DMS53 treated with DMSO at 0.1 percent for 48 hours (cell line): ENCODE measurements around the gene MRPL46.
A peak's percentile ranks its signal among the peaks of the same experiment; 100 is the strongest.
"Not testable (repeated sequence)": the region's sequence is repeated elsewhere in the genome, so short reads cannot be mapped to it uniquely, and the experiment has no call there.

Experiments used
- DNase-seq: peaks from one replicate; lab custom pipeline; 2025; ENCODE audit not compliant: unreplicated experiment; lab: John Stamatoyannopoulos, UW

Gene MRPL46

DNA sequence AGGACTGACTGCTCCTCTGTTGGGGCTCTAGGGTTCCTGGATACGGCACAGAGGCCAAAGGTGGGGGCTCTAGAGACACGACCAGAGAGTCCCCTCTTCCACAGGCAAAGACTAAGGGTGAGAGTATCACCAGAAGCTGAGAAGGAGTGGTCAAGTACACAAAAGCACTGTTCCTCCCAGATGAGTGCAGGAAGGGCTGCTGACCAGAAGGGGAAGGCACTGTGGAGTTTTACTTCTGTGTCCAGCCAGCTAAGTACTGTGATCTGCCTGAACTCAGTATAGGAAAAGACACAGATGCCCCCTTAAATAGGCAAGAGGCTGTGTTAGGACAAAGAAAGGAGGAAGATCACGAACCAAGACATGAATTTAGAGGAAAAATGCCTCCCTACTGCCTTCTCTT, 12.0 kb upstream of the MRPL46 start:
- no peak for DNase-seq

DNA sequence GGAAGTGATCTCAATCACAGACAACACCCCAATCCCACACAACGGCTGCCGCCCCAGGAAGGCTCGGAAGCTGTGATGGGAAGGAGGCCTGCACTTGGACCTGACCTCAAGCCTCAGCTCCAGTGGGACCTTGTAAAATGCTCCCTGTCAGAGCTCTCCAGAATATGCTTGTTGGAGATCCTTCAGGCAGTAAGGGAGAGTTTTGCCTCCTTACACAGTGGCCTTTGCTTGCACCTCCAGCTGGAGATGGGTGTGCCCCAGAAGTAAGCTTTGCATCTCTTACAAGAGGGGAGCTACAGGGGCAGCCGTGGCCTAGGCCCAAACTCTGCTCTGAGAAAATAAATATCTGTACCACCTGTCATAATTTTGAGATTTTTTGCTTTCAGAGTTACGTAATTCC, 10.7 kb upstream of the MRPL46 start:
- DNase-seq, result no peak

DNA sequence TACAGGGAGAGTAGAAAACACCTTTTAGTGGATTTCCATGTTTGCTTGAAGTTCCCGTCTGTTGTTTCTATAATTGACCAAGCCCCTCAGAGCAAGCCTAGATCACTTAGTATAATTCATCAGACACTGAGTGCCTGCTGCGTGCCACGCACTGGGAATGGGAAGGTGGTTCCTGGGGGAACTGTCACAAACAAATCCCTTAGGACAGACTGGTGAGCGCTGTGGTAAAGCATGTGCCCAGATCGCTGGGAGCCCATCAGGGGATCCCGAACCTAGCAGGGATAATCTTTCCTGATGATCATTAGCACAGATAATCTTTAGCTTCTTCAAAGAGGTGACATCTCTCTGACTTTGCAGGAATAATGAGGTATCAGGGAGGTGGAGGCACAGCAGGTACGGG, 9.9 kb upstream of the MRPL46 start:
- no peak for DNase-seq

DNA sequence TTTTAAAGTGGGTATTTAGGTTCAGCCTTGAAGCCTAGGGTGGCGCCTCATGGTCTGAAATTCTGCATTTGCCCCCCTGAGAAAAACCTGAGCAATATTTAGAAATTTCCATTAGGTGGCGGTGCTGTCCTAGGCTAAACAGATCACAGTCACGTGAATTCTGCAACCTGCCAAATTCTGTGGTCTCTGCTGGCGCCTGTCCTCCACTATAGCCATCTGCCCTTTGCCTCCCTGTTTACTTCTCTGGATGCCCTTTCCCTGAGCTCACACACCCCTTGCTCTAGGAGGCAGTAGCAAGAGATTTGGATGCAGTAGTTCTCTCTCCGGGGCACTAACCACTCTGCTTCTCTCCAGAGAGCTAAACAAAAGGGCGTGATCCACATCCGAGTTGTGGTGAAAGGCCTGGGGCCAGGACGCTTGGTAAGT, 9.5 kb upstream of the MRPL46 start:
- peak; percentile 23 for DNase-seq

DNA sequence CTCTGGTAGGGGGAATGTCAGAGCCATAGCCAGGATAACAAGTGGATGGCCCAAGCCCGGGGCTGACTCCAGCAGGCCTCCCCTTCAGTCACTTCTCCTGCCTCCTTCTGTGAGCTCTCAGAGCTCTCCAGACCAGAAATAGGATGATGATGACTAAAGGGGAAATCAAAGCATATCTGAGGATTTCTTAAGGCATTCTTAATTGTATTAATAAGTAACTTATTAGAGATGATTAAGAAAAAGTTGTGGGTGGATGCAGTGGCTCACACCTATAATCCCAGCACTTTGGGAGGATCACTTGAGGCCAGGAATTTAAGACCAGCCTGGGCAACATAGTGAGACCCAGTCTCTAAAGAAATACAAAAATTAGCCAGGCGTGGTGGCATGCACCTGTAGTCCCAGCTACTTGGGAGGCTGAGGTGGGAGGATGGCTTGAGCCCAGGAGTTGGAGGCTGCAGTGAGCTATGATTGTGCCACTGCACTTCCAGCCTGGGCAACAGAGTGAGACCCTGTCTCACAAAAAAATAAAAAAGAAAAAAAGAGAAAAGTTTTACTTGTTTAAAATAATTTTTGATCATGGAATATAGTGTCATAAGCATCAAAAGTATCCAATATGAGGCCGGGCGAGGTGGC, 6.6 kb upstream of the MRPL46 start:
- not testable (repeated sequence) for DNase-seq

DNA sequence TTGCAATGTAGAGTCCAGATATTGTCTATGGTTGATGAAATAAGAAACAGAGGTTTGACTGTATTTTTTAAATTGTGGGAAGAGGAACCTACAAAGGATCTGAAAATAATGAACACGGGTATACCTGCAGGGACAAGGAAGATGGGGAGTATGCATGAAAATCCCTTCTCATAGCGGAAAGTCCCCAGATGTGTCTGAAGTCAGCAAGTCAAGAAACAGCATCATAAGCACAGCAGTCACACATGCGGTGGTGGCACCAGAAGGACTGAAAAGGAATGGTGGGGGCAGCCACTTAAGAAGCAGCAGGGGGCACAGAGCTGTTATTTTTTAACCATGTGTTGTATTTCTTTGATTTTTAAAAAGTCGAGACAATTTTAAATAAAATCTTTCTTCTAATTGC, 5.0 kb upstream of the MRPL46 start:
- DNase-seq, result no peak

DNA sequence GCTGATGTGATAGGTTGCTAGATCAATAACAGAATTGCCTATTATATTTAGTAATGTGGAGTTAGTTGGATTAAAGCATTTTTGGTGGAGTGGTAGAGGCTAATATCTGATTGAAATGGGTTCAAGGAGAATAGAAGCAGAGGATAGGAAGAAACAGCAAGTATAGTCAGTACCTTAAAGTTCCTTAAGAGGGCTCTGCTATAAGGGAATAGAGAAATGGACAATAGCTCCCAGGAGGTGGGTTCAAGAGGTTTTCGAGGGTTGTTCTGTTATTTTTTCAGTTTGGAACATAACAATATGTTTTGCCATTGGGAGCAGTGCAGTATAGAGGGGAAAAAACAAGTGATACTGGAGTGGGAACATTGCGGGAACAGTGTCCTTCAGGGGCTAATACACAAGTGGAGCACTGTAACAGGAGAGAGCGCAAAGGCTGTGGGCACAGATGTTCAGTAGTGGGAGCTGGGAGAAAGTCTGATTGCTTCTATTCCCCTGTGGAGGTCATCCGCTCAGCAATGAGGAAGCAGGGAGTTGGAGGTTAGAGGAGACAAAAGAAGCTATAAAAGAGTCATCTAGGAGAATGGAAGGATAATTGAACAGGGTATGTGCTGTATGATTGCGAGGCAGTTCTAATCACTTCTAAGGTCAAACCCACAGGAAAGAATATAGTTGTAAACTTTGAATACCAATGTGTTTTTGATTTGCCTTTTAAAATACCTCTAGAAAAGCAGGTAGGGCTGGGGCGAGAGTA, 3.6 kb upstream of the MRPL46 start:
- DNase-seq, result no peak

DNA sequence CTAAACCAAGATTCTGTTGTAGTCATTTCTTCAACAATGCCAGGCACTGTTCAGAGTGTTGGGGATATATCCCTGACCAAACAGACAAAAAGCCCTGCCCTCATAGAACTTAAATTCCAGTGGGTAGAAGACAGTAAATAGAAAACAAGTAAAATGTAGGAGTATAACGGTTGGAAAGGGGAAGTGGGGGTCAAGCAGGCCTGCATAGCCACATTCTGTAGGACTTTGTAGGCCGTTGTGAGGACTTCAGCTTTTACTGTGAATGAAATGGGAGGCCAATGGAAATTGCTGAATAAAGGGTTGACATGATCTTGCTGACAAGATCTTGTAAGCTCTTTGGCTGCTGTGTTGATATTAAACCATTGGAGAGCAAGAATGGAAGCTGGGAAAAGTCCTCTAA, 2.1 kb upstream of the MRPL46 start:
- DNase-seq, result no peak

DNA sequence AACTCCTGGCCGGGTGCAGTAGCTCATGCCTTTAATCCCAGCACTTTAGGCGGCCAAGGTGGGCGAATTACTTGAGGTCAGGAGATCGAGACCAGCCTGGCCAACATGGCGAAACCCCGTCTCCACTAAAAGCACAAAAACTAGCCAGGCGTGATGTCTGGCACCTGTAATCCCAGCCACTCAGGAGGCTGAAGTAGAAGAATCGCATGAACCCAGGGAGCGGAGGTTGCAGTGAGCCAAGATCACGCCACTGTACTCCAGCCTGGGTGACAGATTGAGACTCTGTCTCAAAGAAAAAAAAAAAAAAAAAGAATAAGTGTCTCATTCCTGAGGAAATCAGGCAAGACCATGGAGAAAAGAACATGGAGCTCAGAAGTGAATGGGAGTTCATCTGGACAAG, 1.5 kb upstream of the MRPL46 start:
- not testable (repeated sequence) for DNase-seq

DNA sequence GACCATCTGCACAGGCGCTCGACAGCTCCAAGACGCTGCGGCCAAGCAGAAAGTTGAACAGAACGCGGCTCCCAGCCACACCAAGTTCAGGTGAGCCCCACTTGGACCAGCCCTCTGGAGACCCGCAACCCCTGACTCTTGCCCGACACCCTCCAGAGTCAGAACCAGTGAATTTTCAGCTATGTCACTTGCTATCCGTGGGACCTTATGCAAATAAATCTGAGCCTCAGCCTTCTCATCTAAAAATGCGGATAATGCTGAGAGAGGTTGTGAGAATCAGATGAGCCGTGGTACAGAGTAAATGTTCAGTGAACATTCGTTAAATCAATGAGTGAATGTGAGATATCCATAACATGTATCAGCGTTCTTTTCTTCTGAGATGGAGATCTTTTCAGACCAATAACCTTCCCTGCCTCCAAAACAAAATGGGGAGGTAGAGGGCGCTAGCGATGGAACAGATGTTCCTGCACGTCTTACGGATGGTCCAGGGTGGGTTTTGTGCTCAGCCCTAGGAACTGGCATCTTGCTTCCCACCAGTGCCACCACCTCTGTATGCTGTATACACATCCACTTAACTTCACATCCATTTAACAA, 844 bp upstream of the MRPL46 start:
- no peak for DNase-seq

DNA sequence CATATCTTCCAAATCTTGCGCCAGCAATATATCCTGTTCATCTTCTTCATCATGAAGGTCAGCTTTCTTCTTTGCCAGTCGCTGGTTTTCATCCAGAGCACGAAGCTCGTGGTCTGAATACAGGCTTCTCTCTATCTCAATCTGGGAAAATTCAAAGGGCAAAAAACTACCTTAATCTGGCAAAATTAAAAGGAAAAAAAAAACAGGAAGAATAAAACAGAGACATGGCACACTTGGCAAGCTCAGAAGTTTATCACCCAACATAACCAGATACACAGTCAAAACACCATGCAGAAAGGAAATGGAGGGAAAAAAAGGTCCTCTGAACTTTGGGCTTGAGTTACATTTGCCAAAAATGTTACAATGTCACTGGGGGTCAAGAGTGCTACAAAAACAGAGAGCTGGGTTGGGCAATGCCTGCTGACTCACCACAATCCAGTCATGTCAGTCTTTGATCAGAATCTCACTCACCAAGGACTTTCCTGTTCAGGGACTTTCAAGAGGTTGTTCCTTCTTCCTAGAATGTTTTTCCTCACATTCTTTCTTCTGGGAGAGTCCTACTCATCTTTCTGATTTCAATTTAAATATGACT, 1.5 kb downstream of the MRPL46 start:
- DNase-seq, result no peak

DNA sequence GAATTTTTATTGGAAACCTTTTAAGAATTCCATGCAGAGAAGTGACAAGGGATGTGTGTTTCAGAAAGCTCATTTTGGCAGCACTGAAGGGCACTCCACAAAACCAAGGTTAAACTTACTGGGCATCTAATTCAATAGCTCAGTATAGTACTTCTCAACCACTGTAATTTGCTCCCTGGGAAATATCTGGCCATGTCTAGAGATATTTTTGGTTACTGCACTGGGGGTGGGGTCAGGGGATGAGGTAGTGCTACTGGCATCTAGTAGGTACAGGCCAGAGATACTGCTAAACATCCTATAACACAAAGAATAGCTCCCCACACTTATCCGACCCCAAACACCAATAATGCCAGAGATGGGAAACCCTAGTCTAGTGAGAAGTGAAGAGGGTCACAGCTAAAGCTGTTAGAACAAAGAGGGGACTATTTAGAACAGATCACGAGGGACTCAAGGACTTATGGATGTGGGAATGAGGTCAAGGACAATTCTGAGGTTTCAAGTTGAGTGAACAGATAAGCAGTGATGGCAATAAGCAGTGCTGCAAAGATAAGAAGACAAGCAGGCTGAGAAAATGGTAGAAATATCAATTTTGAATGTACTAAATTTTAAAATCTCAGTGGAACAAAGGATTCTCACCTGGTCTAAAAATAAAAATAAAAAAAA, 3.2 kb downstream of the MRPL46 start:
- DNase-seq, result no peak

DNA sequence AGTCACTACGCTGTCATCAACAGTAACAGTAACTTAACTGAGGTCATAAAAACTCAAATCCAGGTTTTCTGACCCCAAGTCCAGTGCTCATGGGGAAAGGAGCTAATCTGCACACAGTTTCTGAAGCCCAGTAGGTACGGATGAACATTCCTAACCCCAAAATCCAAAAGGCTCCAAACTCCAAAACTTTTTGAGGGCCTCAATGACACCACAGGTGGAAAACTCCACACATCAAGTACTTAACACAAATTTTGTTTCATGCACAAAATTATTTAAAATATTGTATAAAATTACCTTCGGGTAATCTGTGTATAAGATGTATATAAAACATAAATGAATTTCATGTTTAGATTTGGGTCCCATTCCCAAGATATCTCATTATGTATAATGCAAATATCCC, 10.5 kb downstream of the MRPL46 start:
- no peak for DNase-seq

DNA sequence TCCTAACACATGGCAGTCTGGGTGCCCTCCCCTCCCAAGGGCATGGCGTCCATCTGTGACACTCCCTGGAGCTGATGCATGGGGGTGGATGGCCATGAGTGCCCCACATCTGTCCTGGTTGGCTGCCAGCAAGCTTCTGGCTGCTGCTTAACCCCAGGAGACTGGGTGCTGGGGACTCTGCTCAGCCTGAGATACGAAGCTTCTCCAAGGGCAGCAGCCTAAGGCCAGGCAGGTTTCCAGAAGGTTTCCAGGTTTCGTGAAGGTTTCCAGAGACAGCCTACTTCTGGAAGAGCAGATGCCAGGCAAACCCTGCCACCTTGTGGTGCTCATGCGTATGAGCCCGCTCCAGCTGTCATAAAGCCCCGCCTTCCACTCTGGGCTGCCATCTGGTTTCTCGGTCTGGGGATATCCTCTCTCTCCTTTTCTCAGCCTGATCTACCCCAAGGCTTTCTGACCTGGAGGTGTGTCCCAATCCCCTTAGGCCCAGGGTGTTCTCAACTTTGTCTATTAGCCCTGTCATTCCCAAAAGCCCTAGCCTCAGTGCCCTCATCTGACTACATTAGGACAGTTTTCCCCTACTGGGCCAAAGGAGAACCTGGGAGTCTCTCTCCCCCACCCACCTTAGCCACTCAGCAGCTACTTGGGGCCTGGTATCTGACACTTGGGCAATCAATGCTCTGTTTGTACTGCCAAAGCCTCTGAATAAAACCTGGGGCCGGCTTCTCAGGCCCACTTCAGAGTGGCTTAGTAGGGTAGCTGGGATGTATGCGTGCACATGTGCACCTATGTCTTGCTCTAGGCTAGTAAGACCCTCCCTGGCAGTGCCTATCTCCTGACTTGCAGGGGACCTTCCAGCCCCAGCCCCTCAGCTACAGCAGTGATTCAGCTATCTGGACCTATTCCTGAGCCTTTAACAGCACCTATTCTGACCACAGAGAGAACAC, 12.0 kb downstream of the MRPL46 start:
- DNase-seq, result peak; percentile 61

DNA sequence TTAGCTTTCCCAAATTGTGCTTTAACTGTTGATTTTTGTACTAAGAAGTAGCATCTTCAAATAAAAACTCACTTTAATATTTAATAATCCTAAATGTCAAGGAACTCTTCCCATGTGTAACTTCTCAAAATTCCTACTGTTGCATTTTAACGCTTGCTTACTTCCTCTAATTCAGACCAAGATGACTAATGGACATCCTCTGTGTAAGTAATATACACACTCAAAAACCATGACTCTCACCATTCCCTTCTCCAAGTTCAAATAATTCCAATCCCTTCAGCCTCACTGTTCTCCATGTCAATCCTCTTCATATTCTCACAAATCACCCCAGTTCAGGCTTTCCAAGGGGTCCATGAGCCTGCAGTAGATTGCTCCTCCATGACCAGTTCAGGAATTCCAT, 13.0 kb downstream of the MRPL46 start:
- no peak for DNase-seq

DNA sequence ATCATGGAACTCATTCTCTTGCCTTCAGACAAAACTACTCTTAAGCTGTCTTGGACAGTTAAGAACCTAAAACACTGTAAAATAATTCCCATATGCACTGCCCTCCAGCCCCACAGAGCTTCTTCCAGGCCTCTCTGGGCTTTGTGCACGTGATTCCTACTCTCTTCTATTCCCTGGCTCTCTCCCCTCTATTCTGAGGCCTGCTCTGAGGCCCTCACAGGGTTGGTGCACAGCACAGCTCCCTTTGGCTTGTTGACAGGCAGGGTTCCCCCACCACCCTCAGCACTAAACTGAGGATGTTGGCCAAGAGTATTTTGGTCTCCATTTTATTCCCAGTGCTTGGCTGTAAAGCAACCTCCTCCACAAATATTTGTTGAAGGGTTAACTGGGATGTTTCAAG, 13.5 kb downstream of the MRPL46 start:
- no peak for DNase-seq

DNA sequence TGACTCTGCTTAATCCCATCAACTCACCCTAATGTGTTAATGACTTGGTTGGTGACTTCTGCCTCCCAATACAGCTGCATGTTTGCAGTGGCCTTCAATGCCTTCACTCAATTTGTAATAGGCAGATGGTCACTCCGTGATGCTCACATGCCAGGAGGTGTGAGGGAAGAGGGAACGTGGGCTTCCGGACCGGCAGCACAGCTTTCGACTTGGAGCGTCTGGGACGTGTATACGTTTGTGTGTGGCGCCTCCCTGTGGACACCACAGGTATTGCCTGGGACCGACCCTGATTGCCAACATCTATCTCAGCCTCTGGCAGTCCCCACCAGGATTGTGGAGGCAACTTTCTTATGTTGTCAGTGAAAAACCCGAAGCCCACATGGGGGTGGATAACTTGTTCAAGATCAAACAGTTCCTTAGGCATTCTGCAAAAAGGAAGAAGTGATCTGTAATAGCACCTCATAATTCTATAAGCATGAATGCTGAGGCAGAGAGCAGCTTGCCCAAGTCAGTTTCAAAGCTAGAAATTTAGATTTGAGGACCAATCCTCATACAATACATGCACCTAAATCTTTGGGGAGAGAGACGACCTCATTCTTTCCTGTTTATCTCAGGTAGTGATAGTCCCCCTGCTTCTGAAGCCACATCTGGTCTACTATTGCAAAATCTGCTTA, 16.9 kb downstream of the MRPL46 start:
- DNase-seq, result peak; percentile 4

DNA sequence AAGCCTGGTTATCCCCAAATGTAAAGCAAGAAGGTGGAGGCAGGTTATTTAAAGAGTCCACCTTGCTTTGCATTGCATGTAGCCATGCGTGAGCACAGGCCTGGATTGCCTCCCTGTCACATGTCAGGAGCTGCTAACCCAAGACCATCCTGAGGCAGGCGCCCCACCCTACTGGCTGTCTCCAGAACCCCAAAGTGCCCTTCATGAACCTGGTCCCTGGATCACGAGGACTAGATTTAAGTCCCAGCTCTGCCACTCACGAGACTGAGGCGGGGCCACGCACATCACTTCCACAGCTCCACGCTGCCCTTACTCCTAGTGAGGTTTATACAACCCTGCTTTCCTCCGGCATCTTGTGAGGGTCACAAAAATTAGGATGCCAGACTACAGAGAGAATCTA, 17.6 kb downstream of the MRPL46 start:
- no peak for DNase-seq

DNA sequence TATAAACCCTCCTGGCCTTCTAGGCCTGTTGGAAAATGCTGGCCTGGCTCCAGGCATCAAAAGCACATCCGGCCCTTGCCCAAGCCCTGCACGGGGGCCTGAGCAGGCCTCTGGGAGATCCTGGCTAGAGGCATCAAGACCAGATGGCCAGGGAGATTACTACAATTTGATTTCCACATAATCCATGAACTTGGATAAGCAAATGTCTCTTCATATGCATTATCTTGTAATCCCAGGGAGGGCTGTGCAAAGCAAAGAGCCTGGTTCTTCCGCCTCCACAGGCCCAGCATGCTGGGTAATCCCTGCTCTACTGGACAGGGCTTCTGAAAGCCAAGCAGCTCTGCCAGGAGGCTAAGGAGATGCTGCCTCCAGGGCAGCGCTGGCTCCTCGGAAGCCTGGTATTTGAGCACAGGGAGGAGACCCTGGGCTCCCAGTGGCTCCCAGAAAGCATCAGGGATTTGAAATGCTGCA, 18.2 kb downstream of the MRPL46 start:
- DNase-seq, result no peak

DNA sequence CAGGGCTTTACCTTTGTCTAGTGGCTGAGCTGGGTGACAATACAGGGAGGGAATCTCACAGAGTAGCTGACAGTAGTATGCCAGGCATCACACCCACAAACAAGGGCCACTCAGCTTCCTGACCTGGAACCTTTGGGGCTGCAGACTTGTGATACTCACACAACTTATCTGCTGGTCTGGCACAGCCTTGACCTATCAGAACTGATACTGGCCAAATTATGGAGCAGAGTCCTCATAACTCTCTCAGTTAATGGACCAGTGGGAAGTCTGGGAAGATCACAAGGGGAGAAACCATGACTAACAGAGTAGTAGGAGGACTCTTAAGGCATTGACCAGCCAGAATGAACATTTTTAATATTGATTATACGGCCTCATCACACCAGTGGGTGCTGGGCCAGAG, 19.4 kb downstream of the MRPL46 start:
- DNase-seq, result no peak
